Upper lobe of right lung (tissue), 1 donor: Measurements from ENCODE around the gene C14orf93. TPM values are rescaled to one million over a fixed set of nuclear protein-coding genes. Genes with fewer than 3 reads are reported as not detected.

Source experiments
- ATAC-seq: fragments of 200-7000 bp; cut with Tn5 transposase; one replicate; pipeline ENCODE4 v1.9.1; 2020; ENCODE audit warnings: mild to moderate bottlenecking, moderate library complexity
- DNase-seq: peaks from one replicate; pipeline ENCODE4 v3.0.0-alpha.2; 2020
- H3K27ac ChIP-seq: fragments of 200-600 bp; one replicate; pipeline ENCODE4 v1.8.0; 2022
- H3K27me3 ChIP-seq: fragments of 200-600 bp; one replicate; pipeline ENCODE4 v1.8.0; 2022; ENCODE audit warnings: mild to moderate bottlenecking
- H3K36me3 ChIP-seq: fragments of 200-600 bp; one replicate; pipeline ENCODE4 v1.8.0; 2022
- H3K4me1 ChIP-seq: fragments of 200-600 bp; one replicate; pipeline ENCODE4 v1.8.0; 2022
- H3K4me3 ChIP-seq: fragments of 200-600 bp; one replicate; pipeline ENCODE4 v1.8.0; 2022; ENCODE audit warnings: mild to moderate bottlenecking
- H3K9me3 ChIP-seq: fragments of 200-600 bp; one replicate; pipeline ENCODE4 v1.8.0; 2022
- CTCF ChIP-seq: fragments of 200-600 bp; IDR thresholded peaks from one replicate; pipeline ENCODE4 v1.8.0; 2022; ENCODE audit warnings: antibody characterized with exemption
- intact Hi-C: fragments of 100-400 bp; cut with DNase I; formaldehyde crosslinking; loops from one replicate; pipeline ENCODE4 v1.11.0; 2022
- total RNA-seq: library from RNA; stranded (reverse); fragmentation: NEBNext Ultra II Directional; extraction: Animal tissue kit (Norgen Biotek cat#: 25700); gene quantifications from one replicate; pipeline ENCODE4 v1.2.1, GENCODE V29; 2021
- donor health status: DM: no; HTN: yes; CAD: no; lungs with severe emphysema.

The C14orf93 gene
- total RNA-seq, 1 donor from 2014 or later = 8.4 TPM

GRCh38 chr14:22986508-22987054 lies 23.4 kb downstream of the C14orf93 start:
- intact Hi-C loops = loop anchor here (5.0 kb wide), 1 partner anchor 71 kb away; the partner anchor contains the start of gene CDH24
- ATAC-seq = peak; percentile 78

GRCh38 chr14:22985894-22986507 lies 23.9 kb downstream of the C14orf93 start:
- no peak for ATAC-seq
- H3K36me3 ChIP-seq = peaks cover 5% of the 10 kb centered on the region
- peaks cover 9% of the 10 kb centered on the region for H3K27me3 ChIP-seq
- peaks cover 10% of the 10 kb centered on the region for H3K4me1 ChIP-seq
- H3K27ac ChIP-seq = no peak overlapping the region
- intact Hi-C loops = loop anchor here (5.0 kb wide), 1 partner anchor 71 kb away; the partner anchor contains the start of gene CDH24
- no peak overlapping the region for H3K4me3 ChIP-seq
- no peaks in the 10 kb centered on the region for H3K9me3 ChIP-seq
- DNase-seq = no peak
- TF ChIP-seq CTCF = no peak

More at GRCh38 chr14:22986508-22987054, 23.4 kb downstream of the C14orf93 start:
- H3K4me1 ChIP-seq = peaks cover 6% of the 10 kb centered on the region
- no peak overlapping the region for H3K27ac ChIP-seq
- peaks cover 6% of the 10 kb centered on the region for H3K27me3 ChIP-seq
- H3K36me3 ChIP-seq = peaks cover 5% of the 10 kb centered on the region
- H3K9me3 ChIP-seq = no peaks in the 10 kb centered on the region
- TF ChIP-seq CTCF = peak; percentile 93
- peak; percentile 83 for DNase-seq
- no peak overlapping the region for H3K4me3 ChIP-seq

GRCh38 chr14:22984959-22985658 lies 24.8 kb downstream of the C14orf93 start:
- DNase-seq = no peak
- Histone ChIP-seq H3K27me3 (peaks cover 9% of the 10 kb centered on the region), H3K36me3 (peaks cover 5% of the 10 kb centered on the region), H3K9me3 (no peaks in the 10 kb centered on the region), H3K27ac (no peak overlapping the region), H3K4me3 (no peak overlapping the region), H3K4me1 (peaks cover 11% of the 10 kb centered on the region)
- ATAC-seq = no peak
- intact Hi-C loops = loop anchor here (5.0 kb wide), 1 partner anchor 72 kb away; the partner anchor contains the start of gene CDH24
- TF ChIP-seq CTCF = no peak

- H3K27me3 ChIP-seq = peaks cover 9% of the 10 kb centered on the region
- no peak for TF ChIP-seq CTCF
- DNase-seq (peak; percentile 94), ATAC-seq (peak; percentile 80)
- peak within 1 kb of the TSS; percentile 78 for H3K27ac ChIP-seq
- H3K4me1 ChIP-seq = peaks cover 26% of the 10 kb centered on the region
- intact Hi-C loops = no loop called here
- H3K36me3 ChIP-seq = no peaks in the 10 kb centered on the region
- peak within 1 kb of the TSS; percentile 83 for H3K4me3 ChIP-seq
- H3K9me3 ChIP-seq = no peaks in the 10 kb centered on the region
Measured at GRCh38 chr14:22982477-22983245, 27.3 kb downstream of the C14orf93 start, which contains the start of gene AJUBA. AJUBA (minus strand) TSS chr14:22982551; CDS start chr14:22982266, 285 bp downstream.

GRCh38 chr14:22981876-22982476 lies 28.0 kb downstream of the C14orf93 start:
- DNase-seq (peak; percentile 69), ATAC-seq (no peak)
- H3K27ac ChIP-seq = peak overlapping the region; percentile 78
- H3K4me3 ChIP-seq = peak overlapping the region; percentile 83
- H3K36me3 ChIP-seq = no peaks in the 10 kb centered on the region
- no peaks in the 10 kb centered on the region for H3K9me3 ChIP-seq
- H3K27me3 ChIP-seq = peaks cover 9% of the 10 kb centered on the region
- peaks cover 33% of the 10 kb centered on the region for H3K4me1 ChIP-seq
- TF ChIP-seq CTCF = no peak
- intact Hi-C loops = no loop called here
